GM06990 (cell line): ENCODE data around the gene ZNF670.

Experiments used
- DNase-seq: peaks from one replicate; pipeline ENCODE4 v3.0.0-alpha.2; 2011; ENCODE audit not compliant: insufficient read length; ENCODE audit errors: extremely low read depth
- H3K27me3 ChIP-seq: replicated peaks from 2 replicates; pipeline ENCODE4 v1.6.0; 2011; ENCODE audit warnings: low read length; ENCODE audit not compliant: control insufficient read depth, insufficient read depth
- H3K36me3 ChIP-seq: 2 replicates; pipeline ENCODE4 v1.5.1; 2011; ENCODE audit warnings: low read length; ENCODE audit not compliant: control insufficient read depth, insufficient read depth
- H3K4me3 ChIP-seq: replicated peaks from 2 replicates; pipeline ENCODE4 v1.5.1; 2011; ENCODE audit warnings: low read depth, mild to moderate bottlenecking, control low read depth, low read length
- TF ChIP-seq, protein P1 (sequence below): IDR thresholded peaks from 2 replicates; pipeline ENCODE4 v1.5.1; 2011; ENCODE audit warnings: low read length, control low read depth, mild to moderate bottlenecking, inconsistent platforms; ENCODE audit not compliant: insufficient read depth, poor library complexity, severe bottlenecking

Gene ZNF670

DNA sequence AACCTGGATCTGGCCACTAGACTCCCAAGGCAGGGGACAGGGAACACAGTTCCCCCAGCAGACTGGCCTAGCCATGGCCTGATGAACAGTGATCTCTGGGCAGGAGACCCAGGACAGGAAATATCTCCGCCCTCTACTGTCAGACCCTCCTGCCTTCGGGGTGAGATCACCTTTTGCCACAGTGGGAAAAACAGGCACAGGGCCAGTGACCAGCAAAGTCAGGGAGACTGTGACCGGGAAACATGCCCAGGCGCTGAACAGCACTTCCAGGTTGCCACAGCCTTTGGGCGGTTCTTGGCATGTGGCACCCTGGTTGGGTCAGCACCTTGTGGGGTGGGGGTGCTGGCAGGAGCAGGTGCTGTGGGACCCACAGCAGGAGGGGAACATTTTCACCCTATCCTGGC, 34.5 kb upstream of the ZNF670 start:
- Histone ChIP-seq H3K27me3 (no peaks in the 10 kb centered on the region), H3K36me3 (no peaks in the 10 kb centered on the region), H3K4me3 (no peak overlapping the region)
- no peak for DNase-seq
- TF ChIP-seq, protein P1, sequence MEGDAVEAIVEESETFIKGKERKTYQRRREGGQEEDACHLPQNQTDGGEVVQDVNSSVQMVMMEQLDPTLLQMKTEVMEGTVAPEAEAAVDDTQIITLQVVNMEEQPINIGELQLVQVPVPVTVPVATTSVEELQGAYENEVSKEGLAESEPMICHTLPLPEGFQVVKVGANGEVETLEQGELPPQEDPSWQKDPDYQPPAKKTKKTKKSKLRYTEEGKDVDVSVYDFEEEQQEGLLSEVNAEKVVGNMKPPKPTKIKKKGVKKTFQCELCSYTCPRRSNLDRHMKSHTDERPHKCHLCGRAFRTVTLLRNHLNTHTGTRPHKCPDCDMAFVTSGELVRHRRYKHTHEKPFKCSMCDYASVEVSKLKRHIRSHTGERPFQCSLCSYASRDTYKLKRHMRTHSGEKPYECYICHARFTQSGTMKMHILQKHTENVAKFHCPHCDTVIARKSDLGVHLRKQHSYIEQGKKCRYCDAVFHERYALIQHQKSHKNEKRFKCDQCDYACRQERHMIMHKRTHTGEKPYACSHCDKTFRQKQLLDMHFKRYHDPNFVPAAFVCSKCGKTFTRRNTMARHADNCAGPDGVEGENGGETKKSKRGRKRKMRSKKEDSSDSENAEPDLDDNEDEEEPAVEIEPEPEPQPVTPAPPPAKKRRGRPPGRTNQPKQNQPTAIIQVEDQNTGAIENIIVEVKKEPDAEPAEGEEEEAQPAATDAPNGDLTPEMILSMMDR = no peak

DNA sequence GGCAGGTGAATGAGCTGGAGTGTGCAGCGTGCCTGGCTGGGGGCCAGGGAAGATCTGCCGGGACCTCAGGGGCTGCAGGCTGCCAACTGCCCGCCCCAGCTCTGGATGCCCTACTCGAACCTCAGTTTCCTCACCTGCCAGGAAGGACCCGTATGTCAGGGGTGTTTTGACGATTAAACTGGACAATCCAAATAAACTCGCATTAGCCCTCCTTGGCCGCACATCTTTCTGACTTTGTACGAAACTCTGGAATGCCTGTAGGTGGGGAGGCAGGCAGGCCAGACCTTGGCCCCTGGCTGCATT, 33.8 kb upstream of the ZNF670 start:
- H3K4me3 ChIP-seq = no peak overlapping the region
- TF ChIP-seq, protein P1 = no peak
- H3K36me3 ChIP-seq = no peaks in the 10 kb centered on the region
- no peak for DNase-seq
- H3K27me3 ChIP-seq = no peaks in the 10 kb centered on the region

DNA sequence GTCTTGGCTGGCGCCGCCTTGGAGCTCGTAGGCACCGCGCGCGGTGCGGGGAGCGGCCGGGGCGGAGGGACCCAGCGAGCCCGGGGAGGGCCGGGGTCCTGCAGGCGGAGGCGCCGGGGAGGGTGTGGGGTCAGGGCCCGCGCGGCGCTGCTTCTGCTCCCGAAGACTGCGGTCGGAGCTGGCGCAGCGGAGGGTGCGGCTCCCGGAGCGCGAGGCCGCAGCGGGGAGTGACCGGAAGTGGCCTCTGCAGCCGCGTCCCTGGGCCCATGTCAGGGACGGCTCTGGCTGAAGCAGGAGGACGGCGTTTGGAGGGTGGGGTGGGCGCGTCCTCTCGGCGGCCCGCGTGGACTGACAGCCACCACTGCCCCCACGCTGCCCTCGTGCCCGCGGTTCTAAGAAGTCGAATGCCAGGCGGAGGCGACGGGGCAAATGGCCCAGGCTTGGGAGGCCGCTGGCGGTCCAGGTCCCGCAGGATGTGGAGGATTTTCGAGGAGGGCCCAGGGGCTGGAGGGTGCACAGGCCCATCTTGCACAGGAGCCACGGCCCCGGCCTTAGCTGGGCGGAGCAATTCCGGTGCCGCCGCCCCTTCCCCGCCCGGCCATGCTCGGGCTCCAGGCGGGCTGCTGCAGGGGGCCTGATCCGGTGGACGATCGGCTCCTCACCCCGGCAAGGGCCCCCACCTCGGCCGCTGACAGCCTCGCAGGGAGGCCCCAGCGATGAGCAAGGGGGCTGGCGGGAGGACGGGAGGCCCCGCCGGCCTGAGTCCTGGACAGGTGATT, 33.3 kb upstream of the ZNF670 start:
- H3K4me3 ChIP-seq = no peak overlapping the region

DNA sequence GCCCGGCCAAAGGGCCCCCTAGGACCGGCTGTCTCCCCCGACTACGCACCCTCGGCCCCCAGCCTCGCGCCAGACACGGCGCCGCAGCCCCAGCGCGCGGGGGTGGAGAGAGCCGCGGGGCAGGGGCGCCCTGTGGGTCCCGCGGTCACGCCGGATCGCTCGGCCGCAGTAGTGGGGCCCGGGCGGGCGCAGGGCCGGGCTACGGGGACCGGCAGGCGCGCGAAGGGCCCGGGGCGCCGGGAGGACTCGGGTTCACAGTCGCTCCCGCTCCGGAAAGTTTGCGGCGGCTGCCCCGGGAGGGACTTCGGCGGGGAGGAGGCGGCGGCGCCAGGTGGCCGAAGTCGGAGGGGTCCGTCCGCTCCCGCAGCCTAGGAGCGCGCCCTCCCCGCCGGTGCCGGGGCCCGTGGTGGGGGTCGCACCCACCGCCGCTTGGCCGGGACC, 32.7 kb upstream of the ZNF670 start:
- Histone ChIP-seq H3K4me3 (no peak overlapping the region), H3K27me3 (no peaks in the 10 kb centered on the region), H3K36me3 (no peaks in the 10 kb centered on the region)
- DNase-seq = no peak
- TF ChIP-seq, protein P1 = no peak

More for the DNA sequence above, 33.3 kb upstream of the ZNF670 start:
- DNase-seq = no peak
- TF ChIP-seq, protein P1 = no peak
- H3K27me3 ChIP-seq = no peaks in the 10 kb centered on the region
- H3K36me3 ChIP-seq = no peaks in the 10 kb centered on the region

DNA sequence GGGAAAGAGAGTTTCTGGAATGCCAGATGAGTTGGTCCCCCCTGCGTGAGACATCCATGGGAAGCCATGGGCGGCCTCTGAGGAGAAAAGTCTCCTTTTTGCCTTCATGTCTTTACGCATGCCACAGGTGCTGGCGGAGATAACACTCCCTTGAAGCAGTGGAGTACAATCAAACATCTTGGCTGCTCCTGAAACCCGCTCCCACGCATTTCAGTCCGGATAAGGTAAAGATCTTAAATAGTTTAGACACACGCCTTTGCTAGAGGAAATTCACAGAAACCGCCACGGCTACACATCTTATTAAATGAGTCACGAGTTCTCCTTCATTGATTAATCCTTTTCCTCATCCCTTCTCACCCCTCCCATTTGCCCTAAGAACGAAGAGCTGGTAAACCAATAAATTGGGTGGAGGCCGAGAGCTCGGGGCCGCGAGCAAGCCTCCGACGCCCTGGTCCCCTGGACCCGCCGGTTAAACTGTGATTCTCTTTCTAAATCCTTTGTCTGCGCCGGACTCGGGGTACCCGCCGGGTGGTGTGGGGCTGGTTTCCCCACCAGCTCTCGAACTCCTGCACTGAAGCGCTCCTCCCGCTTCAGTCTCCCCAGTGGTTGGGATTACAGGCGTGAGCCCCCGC, 32.1 kb upstream of the ZNF670 start:
- Histone ChIP-seq H3K27me3 (no peaks in the 10 kb centered on the region), H3K4me3 (no peak overlapping the region), H3K36me3 (no peaks in the 10 kb centered on the region)
- DNase-seq = no peak
- TF ChIP-seq, protein P1 = no peak
